NCI-H1930 (cell line): Measurements from ENCODE around the gene BICD2.

Experiments
- DNase-seq, 2 experiments: peaks; one replicate each; lab custom pipeline; 2025; lab: John Stamatoyannopoulos, UW

Gene BICD2

GRCh38 chr9:92747459-92748232 lies 17.0 kb downstream of the BICD2 start:
- DNase-seq, result no peak

DNA sequence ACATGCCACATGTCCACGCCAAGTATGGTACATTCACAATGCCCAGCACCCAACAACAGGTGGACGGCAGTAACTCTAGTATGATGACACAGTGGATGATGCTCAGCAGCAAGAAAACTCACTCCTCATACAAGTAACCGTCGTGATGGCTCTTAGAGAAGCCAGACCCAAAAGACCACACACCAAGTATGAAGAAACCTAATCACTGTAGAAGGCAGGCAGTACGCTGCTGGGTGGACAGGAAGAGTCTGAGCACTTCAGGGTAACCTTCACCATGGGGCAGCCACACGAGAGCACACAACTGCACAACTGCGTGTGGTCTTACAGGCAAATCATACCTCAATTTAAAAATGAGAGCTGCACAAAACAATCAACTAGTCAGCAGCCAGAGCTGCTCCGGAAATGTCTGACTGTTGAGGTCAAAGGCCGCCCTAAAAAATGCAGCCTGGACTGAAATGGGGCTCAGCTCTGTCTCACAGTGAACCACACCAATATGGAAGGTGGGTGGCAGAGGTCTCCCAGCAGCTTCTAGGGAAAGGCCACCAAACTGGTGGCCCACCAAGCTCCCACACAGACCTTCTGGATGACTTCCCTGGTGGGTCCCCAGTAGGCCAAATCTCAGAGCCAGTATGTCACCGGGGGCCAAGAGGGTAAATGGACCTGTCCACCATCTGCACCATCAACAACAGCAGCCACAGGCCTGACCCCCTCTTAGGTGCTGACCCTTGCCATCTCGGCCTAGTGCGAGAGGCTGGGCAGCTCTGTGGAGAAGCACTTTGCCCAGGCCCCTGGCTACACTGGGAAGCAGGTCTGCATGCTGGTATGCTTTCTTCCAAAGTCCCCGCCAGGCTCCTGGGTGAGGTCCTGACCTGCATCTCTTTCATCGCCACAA lies 17.8 kb downstream of the BICD2 start:
- no peak for DNase-seq

GRCh38 chr9:92745881-92746280 lies 18.8 kb downstream of the BICD2 start:
- DNase-seq, result no peak

DNA sequence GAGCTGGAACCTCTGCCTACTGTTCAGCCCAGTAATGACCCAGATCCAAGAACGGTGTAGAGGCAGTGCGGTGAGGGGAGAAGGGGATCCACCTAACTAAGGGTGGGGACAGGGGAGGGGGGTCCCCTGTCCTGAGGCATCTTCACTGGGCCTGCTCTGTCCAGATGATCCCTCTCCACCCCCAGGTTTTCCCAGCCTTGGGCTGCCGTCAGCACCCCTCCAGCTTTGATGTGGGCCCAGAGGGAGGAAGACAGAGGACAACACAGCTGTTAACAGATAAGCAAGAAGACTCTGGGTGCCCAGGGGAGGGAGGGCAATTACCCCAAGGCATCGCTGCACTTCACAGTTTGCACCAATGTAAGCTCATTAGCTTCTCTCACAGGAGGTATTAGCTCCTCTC lies 19.3 kb downstream of the BICD2 start:
- DNase-seq, result no peak

- no peak for DNase-seq
Measured at GRCh38 chr9:92740969-92741368, 23.7 kb downstream of the BICD2 start.

- no peak for DNase-seq
Measured at GRCh38 chr9:92740446-92740961, 24.1 kb downstream of the BICD2 start.

DNA sequence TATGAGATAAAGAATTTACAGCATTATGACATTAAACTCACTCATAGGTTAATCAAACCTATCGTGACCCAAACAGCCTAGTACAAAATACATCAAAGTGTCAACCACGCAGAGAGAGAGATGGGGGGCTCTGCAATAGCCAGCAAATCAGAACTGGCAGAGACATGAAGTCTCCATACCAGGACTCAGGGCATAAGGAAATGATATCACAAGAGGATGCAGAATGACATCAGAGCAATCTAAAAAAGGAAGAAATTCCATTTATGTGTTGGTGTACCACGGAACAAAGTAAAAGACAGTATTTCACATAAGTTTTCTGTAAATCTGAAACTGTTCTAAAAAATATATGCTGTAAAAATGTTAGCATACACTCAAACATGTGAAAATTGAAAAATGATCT lies 24.6 kb downstream of the BICD2 start:
- no peak for DNase-seq

- no peak for DNase-seq
Measured at GRCh38 chr9:92739346-92739970, 25.2 kb downstream of the BICD2 start.

DNA sequence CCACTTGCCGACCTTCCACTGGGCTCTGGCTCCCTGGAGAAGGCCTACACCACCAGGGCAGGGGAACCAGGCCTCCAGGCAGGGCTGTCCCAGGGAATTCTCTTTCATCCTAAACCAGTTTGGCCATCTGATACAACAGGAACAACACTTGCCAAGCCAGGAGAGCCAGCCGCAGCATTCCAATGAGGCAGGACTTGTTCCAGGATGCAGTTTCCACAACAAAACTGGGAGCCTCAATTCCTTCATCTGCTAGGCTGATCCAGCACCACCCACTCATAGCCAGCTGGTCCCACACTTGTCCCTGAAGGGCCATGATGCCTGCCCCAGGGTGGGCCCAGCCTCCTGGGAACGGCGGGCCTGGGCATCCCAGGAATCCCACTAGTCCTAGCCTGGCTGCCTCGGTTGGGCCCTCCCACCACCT lies 26.0 kb downstream of the BICD2 start:
- no peak for DNase-seq

DNA sequence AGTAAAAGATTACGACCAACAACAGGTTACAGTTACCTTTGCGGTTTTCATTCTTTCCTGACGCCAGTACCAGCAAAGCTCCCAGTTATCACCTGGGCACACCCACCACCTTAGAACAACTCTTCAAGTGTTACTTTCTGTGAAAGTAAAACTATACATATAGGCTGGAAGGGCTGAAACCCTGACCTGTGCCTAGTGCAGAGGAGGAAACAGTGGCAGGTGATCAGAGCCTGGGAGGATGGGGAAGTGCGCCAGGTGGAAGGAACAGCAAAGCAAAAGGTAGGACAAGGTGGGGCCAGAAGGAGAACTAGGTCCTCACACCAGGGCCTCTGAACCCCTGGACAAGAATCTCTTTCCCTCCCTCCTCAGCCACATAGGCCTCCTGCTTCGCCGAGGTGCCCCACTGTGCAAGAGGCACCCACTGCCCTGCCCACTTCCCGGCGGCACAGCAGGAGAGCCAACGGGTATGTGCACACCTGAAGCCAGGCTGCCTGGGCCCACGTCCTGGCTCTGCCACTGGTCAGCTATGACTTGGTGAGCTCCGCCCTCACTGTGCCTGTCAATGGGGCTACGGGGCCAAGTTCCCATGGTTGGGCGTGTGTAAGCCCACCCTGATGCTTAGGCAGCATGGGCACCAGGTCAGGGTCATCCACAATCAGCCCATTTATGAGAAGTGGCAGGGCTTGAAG lies 26.9 kb downstream of the BICD2 start:
- no peak for DNase-seq

- no peak for DNase-seq
Measured at GRCh38 chr9:92737216-92737606, 27.4 kb downstream of the BICD2 start.

GRCh38 chr9:92736563-92737215 lies 27.9 kb downstream of the BICD2 start:
- DNase-seq, result no peak

GRCh38 chr9:92735636-92736562 lies 28.7 kb downstream of the BICD2 start:
- DNase-seq, result no peak

DNA sequence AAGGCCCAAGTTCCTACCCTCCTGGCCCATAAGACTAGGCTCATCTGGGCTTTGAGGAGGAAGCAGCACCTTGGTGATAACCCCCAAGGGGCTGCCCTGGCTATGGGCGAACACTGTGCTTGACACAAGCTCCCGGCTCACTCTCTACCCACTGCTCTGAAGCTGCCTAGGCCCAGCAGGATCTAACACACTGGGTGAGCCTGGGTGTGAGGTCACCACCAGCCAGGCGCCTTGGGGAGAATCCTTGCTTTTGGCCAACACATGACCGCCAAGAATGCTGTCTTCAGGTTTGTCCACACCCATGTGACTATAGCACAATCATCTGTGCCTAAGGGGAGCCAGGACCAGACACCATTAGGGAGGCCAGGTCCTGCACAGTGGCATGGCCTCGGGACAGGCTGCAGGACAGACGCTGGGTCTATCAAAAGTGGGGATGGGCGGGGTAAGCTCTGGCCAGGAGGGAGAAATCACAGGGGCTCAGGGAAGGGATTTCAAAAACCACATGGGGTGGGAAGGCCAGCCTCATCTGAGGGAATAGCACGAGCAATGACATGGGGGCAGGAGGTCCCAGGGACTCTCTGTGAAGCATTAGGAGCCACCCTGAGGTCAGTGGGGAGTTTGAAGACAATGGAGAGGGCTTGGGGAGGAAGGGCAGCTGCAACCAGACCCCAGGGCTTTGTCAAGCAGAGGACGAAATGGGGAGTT lies 29.6 kb downstream of the BICD2 start:
- no peak for DNase-seq

DNA sequence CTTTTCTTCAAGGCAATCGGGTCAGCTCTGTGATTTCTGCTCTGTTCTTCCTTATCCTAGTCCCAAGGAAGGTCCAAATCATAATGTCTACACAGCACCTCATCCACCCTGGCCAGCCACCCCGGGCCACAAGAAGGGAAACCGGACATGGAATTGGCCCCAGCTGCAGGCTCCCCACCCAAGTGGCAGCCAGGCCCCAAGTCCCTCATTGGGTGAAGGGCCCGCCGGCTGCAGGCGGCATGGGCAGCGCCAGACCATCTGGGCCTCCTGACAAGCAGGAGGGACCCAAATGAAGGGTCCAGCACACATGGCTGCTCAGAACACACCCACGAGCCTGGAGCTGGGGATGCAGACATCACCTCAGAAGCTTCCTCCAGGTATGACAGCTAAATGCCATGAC lies 33.7 kb downstream of the BICD2 start:
- DNase-seq, result no peak

GRCh38 chr9:92729735-92730155 lies 34.9 kb downstream of the BICD2 start:
- no peak for DNase-seq

DNA sequence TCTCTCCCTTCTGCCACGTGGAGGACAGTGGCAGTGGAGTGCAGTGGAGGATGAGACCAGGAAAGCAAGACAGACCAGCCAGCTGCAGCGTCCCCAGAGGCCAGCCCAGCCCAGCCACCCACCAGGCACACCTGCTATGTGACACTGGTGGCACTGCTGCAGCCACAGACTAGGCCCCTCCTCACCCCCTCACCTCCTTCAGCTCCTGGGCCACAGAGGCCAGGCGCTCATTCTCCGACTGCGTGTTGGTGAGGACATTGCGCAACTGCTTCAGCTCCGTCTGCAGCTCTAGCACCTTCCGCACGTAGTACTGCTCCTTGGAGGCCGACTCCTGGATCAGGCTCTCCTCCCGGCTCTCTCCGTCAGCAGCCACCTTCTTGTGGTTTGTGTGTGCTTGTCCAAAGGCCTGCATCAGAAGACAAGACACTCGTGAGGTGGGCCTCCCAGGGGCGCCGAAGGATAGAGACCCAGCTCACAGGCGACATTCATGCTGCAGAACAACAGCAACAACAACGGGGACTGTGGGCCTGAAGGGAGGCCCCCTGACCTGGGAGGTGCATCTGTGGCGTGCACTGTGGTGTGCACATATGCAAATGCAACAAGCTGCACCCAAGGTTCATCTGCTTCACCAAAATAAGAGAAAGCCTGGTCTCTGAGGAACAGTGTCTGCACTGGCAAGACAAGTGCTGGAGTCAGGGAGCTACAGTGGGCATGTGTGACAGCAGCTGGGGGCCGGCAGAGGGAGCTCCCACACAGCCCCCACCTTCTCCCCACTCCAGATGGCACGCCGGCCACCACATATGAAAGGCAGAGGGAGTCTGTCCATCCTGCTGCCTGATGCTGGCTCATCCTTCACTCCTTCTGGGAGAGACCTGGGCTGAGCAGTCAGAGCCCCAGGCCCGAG lies 35.5 kb downstream of the BICD2 start:
- no peak for DNase-seq
